Hepatocyte (in vitro differentiated cells): ENCODE measurements around the gene FNIP2.

Experiments used
- CTCF ChIP-seq: fragments of 200-600 bp; sonication (generic); IDR thresholded peaks from 2 replicates; pipeline ENCODE4 v1.5.1; 2016; ENCODE audit warnings: antibody characterized with exemption, mild to moderate bottlenecking; ENCODE audit not compliant: poor library complexity
- EZH2 ChIP-seq: fragments of 200-600 bp; sonication (generic); IDR thresholded peaks from 2 replicates; pipeline ENCODE4 v1.6.1; 2016; ENCODE audit warnings: antibody characterized with exemption, mild to moderate bottlenecking, borderline replicate concordance
- EZH2phosphoT487 ChIP-seq: fragments of 200-600 bp; sonication (generic); IDR thresholded peaks from one replicate; pipeline ENCODE4 v1.6.1; 2018; ENCODE audit warnings: antibody characterized with exemption, mild to moderate bottlenecking, low read depth, moderate library complexity; ENCODE audit not compliant: unreplicated experiment, severe bottlenecking

GRCh38 chr4:158766434-158767044 lies 2.3 kb upstream of the FNIP2 start:
- TF ChIP-seq CTCF (no peak), EZH2 (no peak), EZH2phosphoT487 (no peak)
